ENCODE results near the gene HOXA6. TPM values are rescaled to one million over a fixed set of nuclear protein-coding genes. Genes with fewer than 3 reads are reported as not detected.

HOXA6 gene
- total and polyA plus RNA-seq, 2 donors (not counting 1 experiment from before 2014, with no cell fraction given): 0.18 to 0.49 TPM

GRCh38 chr7:27095897-27096767, 51.4 kb downstream of the HOXA6 start, which contains the start of gene HOXA1:
TSS of gene HOXA1 (minus strand) at chr7:27096000. CDS start at chr7:27095912, 88 bp downstream.
- H3K27me3 ChIP-seq (replicated peaks in 1 of 4; ENCODE audit: control extremely low read depth in 1 of 4, control insufficient read depth in 3 of 4, insufficient read depth in 4 of 4, low read length in 3 of 4): peaks cover 2 to 79% (median 46%) of the 10 kb centered on the region in 4 experiments
- peak within 1 kb of the TSS; percentile 2 to 53 for H3K27ac ChIP-seq (ENCODE audit: low read length in 2 of 2)
- H3K36me3 ChIP-seq (replicated peaks in 1 of 2; ENCODE audit: control extremely low read depth in 1 of 2, control insufficient read depth in 1 of 2, extremely low read depth in 1 of 2, insufficient read depth in 2 of 2, low read length in 1 of 2): no peaks in the 10 kb centered on the region
- Mint-ChIP-seq H3K4me3 (peak within 1 kb of the TSS; percentile 88), H3K9me3 (ENCODE audit: insufficient read depth) (no peaks in the 10 kb centered on the region), H3K27ac (peak within 1 kb of the TSS; percentile 73), H3K27me3 (peaks cover 59% of the 10 kb centered on the region), H3K4me1 (peaks cover 32% of the 10 kb centered on the region)
- H3K9me3 ChIP-seq (ENCODE audit: control extremely low read depth in 1 of 3, control insufficient read depth in 2 of 3, insufficient read depth in 1 of 3, low read length in 2 of 3): peaks cover 0 to 21% (median 0%) of the 10 kb centered on the region in 3 donors
- peak within 1 kb of the TSS; percentile 93 for H2AFZ ChIP-seq (ENCODE audit: insufficient read depth, low read depth, low read length, poor library complexity, severe bottlenecking)
- peak within 1 kb of the TSS; percentile 68 to 91 (median 79) for H3K4me3 ChIP-seq (ENCODE audit: control extremely low read depth in 1 of 5, extremely low read depth in 1 of 5, insufficient read depth in 1 of 5, low read depth in 2 of 5, low read length in 4 of 5)
- under 1% methylated on average over 50 of the region's 68 CpGs for WGBS (ENCODE audit: insufficient coverage)
- ChIA-PET CTCF (interaction anchor here (0.7 to 1.0 kb wide), 5 partner anchors 55 to 415 kb away, joined by 3 to 4 read pairs (median 3); no protein-coding TSS in a partner anchor), POLR2A (interaction anchor here (0.6 kb wide), 1 partner anchor 433 kb away, joined by 5 read pairs; no protein-coding TSS in a partner anchor)
- H4K20me1 ChIP-seq (ENCODE audit: control insufficient read depth, insufficient read depth, low read length, poor library complexity, severe bottlenecking): peaks cover 12% of the 10 kb centered on the region
- ATAC-seq (ENCODE audit: low read depth) (peak; percentile 82), DNase-seq (peak; percentile 84)
- peaks cover 32 to 37% of the 10 kb centered on the region in 2 donors for H3K4me1 ChIP-seq (ENCODE audit: control insufficient read depth in 2 of 2, insufficient read depth in 2 of 2, low read length in 2 of 2)
- no peaks in the 10 kb centered on the region for H3K79me2 ChIP-seq (ENCODE audit: control insufficient read depth, insufficient read depth, low read length)
- peak within 1 kb of the TSS; percentile 91 for H3K9ac ChIP-seq (ENCODE audit: low read length)
- intact Hi-C loops (cut with micrococcal nuclease): loop anchor here (1.0 to 5.0 kb wide), 6 partner anchors 35 to 1234 kb away; partner anchors contain the start of gene SKAP2
- H3K4me2 ChIP-seq (replicated peaks; ENCODE audit: low read depth, low read length, poor library complexity, severe bottlenecking): peak within 1 kb of the TSS; percentile 97
- no peak for TF ChIP-seq EZH2 (IDR thresholded peaks at IDR 0.05; ENCODE audit: borderline replicate concordance, insufficient read depth, low read depth, low read length, poor library complexity, severe bottlenecking)
- no peak for TF ChIP-seq CTCF (IDR thresholded peaks at IDR 0.05)

Small RNA genes within 50 kb of the gene (small RNA-seq; reads per million reads assigned to genes)
- gene AC004080.5 (ENCODE audit: insufficient read length, low read depth, low replicate concordance): not detected
- not detected for gene RF01977 (ENCODE audit: insufficient read length, low read depth, low replicate concordance)
- not detected for gene RF02140 (ENCODE audit: insufficient read length, low read depth, low replicate concordance)
- not detected for gene RF02141 (ENCODE audit: insufficient read length, low read depth, low replicate concordance)

Other genes with a start within 250 kb of the HOXA6 start
- gene HOXA1, start 51.8 kb downstream of the HOXA6 start, total RNA-seq: 0.37 and 0.87 TPM in 2 replicates
- 0.07 and 0.13 TPM in 2 replicates for gene HOXA1, start 51.8 kb downstream of the HOXA6 start, polyA plus RNA-seq
- gene HOXA2, start 45.1 kb downstream of the HOXA6 start, total RNA-seq: not detected in 2 replicates
- gene HOXA2, start 45.1 kb downstream of the HOXA6 start, polyA plus RNA-seq: not detected in 2 replicates
- gene HOXA4, start 17.0 kb downstream of the HOXA6 start, total RNA-seq: 0.24 TPM in 1 of 2 replicates, not detected in the other
- gene HOXA4, start 17.0 kb downstream of the HOXA6 start, polyA plus RNA-seq: 0.30 TPM in 1 of 2 replicates, not detected in the other
- not detected in 2 replicates for gene HOXA5, start 4.1 kb downstream of the HOXA6 start, total RNA-seq
- 0.07 TPM in 1 of 2 replicates, not detected in the other for gene HOXA5, start 4.1 kb downstream of the HOXA6 start, polyA plus RNA-seq
- not detected in 2 replicates for gene HOXA3, start 4.8 kb upstream of the HOXA6 start, total RNA-seq
- 0.07 TPM in 1 of 2 replicates, not detected in the other for gene HOXA3, start 4.8 kb upstream of the HOXA6 start, polyA plus RNA-seq
- not detected in 2 replicates for gene HOXA7, start 8.9 kb upstream of the HOXA6 start, total RNA-seq
- 0.37 TPM in 1 of 2 replicates, not detected in the other for gene HOXA7, start 8.9 kb upstream of the HOXA6 start, polyA plus RNA-seq
- gene HOXA9, start 17.8 kb upstream of the HOXA6 start, total RNA-seq: not detected in 2 replicates
- gene HOXA9, start 17.8 kb upstream of the HOXA6 start, polyA plus RNA-seq: 0.07 TPM in 1 of 2 replicates, not detected in the other
- not detected in 2 replicates for gene HOXA10, start 26.5 kb upstream of the HOXA6 start, total RNA-seq
- gene HOXA10, start 26.5 kb upstream of the HOXA6 start, polyA plus RNA-seq: not detected in 2 replicates
- not detected in 2 replicates for gene HOXA11, start 37.5 kb upstream of the HOXA6 start, total RNA-seq
- not detected in 2 replicates for gene HOXA11, start 37.5 kb upstream of the HOXA6 start, polyA plus RNA-seq
- not detected in 2 replicates for gene HOXA13, start 52.3 kb upstream of the HOXA6 start, total RNA-seq
- not detected in 2 replicates for gene HOXA13, start 52.3 kb upstream of the HOXA6 start, polyA plus RNA-seq
- gene EVX1, start 95.0 kb upstream of the HOXA6 start, total RNA-seq: not detected in 2 replicates
- not detected in 2 replicates for gene EVX1, start 95.0 kb upstream of the HOXA6 start, polyA plus RNA-seq

Measured in B cell (primary cell).